ENCODE results near the gene CPNE7. TPM values are rescaled to one million over a fixed set of nuclear protein-coding genes. Genes with fewer than 3 reads are reported as not detected.

CPNE7 gene
- total and polyA plus RNA-seq, 2 donors (not counting 1 experiment from before 2014, with no cell fraction given): 0.51 to 0.76 TPM

DNA sequence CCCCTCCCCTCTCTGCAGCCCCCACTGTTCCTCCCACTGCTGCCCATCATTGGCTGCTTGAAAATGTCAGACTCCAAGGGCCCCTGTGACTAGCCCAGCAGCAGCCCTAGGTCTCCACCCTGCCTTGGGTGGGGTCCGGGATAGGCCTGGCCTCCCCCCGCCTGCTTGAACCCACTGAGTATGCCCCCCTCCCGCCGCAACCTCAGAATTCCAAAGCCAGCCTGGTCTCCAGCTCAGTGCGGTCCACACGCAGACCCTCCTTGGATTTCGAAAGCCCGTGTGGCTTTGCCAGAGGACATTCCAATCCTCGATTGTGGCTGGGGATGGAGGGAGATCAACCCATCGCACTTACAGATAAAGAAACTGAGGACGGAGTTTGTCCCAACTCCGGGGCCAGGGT lies 44.3 kb downstream of the CPNE7 start:
- no peak overlapping the region for H3K9ac ChIP-seq (ENCODE audit: low read length)
- ATAC-seq (ENCODE audit: low read depth): no peak
- H3K4me1 ChIP-seq (ENCODE audit: control insufficient read depth in 2 of 2, insufficient read depth in 2 of 2, low read length in 2 of 2): peaks cover 0 to 8% of the 10 kb centered on the region in 2 donors
- H3K4me3 ChIP-seq (ENCODE audit: control extremely low read depth in 1 of 5, extremely low read depth in 1 of 5, insufficient read depth in 1 of 5, low read depth in 2 of 5, low read length in 4 of 5): no peak overlapping the region
- ChIA-PET CTCF (no interaction called here), POLR2A (no interaction called here)
- intact Hi-C loops (cut with micrococcal nuclease): no loop called here
- TF ChIP-seq EZH2 (IDR thresholded peaks at IDR 0.05; ENCODE audit: borderline replicate concordance, insufficient read depth, low read depth, low read length, poor library complexity, severe bottlenecking): no peak
- TF ChIP-seq, protein P1, sequence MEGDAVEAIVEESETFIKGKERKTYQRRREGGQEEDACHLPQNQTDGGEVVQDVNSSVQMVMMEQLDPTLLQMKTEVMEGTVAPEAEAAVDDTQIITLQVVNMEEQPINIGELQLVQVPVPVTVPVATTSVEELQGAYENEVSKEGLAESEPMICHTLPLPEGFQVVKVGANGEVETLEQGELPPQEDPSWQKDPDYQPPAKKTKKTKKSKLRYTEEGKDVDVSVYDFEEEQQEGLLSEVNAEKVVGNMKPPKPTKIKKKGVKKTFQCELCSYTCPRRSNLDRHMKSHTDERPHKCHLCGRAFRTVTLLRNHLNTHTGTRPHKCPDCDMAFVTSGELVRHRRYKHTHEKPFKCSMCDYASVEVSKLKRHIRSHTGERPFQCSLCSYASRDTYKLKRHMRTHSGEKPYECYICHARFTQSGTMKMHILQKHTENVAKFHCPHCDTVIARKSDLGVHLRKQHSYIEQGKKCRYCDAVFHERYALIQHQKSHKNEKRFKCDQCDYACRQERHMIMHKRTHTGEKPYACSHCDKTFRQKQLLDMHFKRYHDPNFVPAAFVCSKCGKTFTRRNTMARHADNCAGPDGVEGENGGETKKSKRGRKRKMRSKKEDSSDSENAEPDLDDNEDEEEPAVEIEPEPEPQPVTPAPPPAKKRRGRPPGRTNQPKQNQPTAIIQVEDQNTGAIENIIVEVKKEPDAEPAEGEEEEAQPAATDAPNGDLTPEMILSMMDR (IDR thresholded peaks at IDR 0.05): no peak
- Mint-ChIP-seq H3K4me1 (peaks cover 9% of the 10 kb centered on the region), H3K27ac (no peak overlapping the region), H3K4me3 (no peak overlapping the region), H3K27me3 (peaks cover 6% of the 10 kb centered on the region), H3K9me3 (ENCODE audit: insufficient read depth) (no peaks in the 10 kb centered on the region)
- no peaks in the 10 kb centered on the region for H3K79me2 ChIP-seq (ENCODE audit: control insufficient read depth, insufficient read depth, low read length)
- no peak for DNase-seq
- H3K9me3 ChIP-seq (ENCODE audit: control extremely low read depth in 1 of 3, control insufficient read depth in 2 of 3, insufficient read depth in 1 of 3, low read length in 2 of 3): peaks cover 0 to 12% (median 0%) of the 10 kb centered on the region in 3 donors
- no peak overlapping the region for H3K4me2 ChIP-seq (replicated peaks; ENCODE audit: low read depth, low read length, poor library complexity, severe bottlenecking)
- H3K27me3 ChIP-seq (replicated peaks in 1 of 4; ENCODE audit: control extremely low read depth in 1 of 4, control insufficient read depth in 3 of 4, insufficient read depth in 4 of 4, low read length in 3 of 4): no peaks in the 10 kb centered on the region
- no peaks in the 10 kb centered on the region for H3K36me3 ChIP-seq (replicated peaks in 1 of 2; ENCODE audit: control extremely low read depth in 1 of 2, control insufficient read depth in 1 of 2, extremely low read depth in 1 of 2, insufficient read depth in 2 of 2, low read length in 1 of 2)
- WGBS (ENCODE audit: insufficient coverage): 93% methylated on average over 12 of the region's 12 CpGs
- H4K20me1 ChIP-seq (ENCODE audit: control insufficient read depth, insufficient read depth, low read length, poor library complexity, severe bottlenecking): no peaks in the 10 kb centered on the region
- no peak overlapping the region for H2AFZ ChIP-seq (ENCODE audit: insufficient read depth, low read depth, low read length, poor library complexity, severe bottlenecking)
- H3K27ac ChIP-seq (ENCODE audit: low read length in 2 of 2): no peak overlapping the region

DNA sequence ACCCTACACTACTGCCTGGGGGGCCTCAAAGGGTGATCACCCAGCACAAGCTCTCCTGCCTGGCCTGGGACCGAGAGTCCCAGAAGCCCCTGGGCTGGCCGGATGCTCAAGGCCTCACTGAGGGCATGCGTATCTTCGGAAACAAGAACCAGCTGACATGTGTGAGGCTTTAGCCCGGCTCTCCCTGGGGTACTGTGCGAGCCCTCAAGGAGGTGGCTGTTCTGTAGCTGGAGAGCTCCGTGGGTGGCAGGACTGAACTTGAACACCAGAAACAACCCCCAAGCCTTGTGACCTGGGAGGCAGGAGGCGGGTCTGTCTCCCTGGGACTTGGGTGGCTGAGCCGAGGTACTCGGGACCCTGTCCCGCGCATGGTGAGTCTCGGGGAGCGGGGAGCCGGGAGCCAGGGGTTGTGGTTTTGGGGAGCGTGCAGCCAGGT lies 44.9 kb downstream of the CPNE7 start:
- H3K9me3 ChIP-seq (ENCODE audit: control extremely low read depth in 1 of 3, control insufficient read depth in 2 of 3, insufficient read depth in 1 of 3, low read length in 2 of 3): peaks cover 0 to 12% (median 0%) of the 10 kb centered on the region in 3 donors
- H3K4me1 ChIP-seq (ENCODE audit: control insufficient read depth in 2 of 2, insufficient read depth in 2 of 2, low read length in 2 of 2): peaks cover 0 to 7% of the 10 kb centered on the region in 2 donors
- intact Hi-C loops (cut with micrococcal nuclease): no loop called here
- 91% methylated on average over 15 of the region's 16 CpGs for WGBS (ENCODE audit: insufficient coverage)
- no peak for ATAC-seq (ENCODE audit: low read depth)
- no peak overlapping the region for H3K4me3 Mint-ChIP-seq
- no peak overlapping the region for H3K27ac ChIP-seq (ENCODE audit: low read length in 2 of 2)
- H3K4me2 ChIP-seq (replicated peaks; ENCODE audit: low read depth, low read length, poor library complexity, severe bottlenecking): no peak overlapping the region
- peaks cover 9% of the 10 kb centered on the region for H3K4me1 Mint-ChIP-seq
- no peaks in the 10 kb centered on the region for H4K20me1 ChIP-seq (ENCODE audit: control insufficient read depth, insufficient read depth, low read length, poor library complexity, severe bottlenecking)
- H3K27me3 ChIP-seq (replicated peaks in 1 of 4; ENCODE audit: control extremely low read depth in 1 of 4, control insufficient read depth in 3 of 4, insufficient read depth in 4 of 4, low read length in 3 of 4): no peaks in the 10 kb centered on the region
- ChIA-PET CTCF (no interaction called here), POLR2A (no interaction called here)
- no peak for TF ChIP-seq EZH2 (IDR thresholded peaks at IDR 0.05; ENCODE audit: borderline replicate concordance, insufficient read depth, low read depth, low read length, poor library complexity, severe bottlenecking)
- TF ChIP-seq, protein P1 (IDR thresholded peaks at IDR 0.05): no peak
- H2AFZ ChIP-seq (ENCODE audit: insufficient read depth, low read depth, low read length, poor library complexity, severe bottlenecking): no peak overlapping the region
- peaks cover 6% of the 10 kb centered on the region for H3K27me3 Mint-ChIP-seq
- H3K4me3 ChIP-seq (ENCODE audit: control extremely low read depth in 1 of 5, extremely low read depth in 1 of 5, insufficient read depth in 1 of 5, low read depth in 2 of 5, low read length in 4 of 5): no peak overlapping the region
- H3K27ac Mint-ChIP-seq: no peak overlapping the region
- no peaks in the 10 kb centered on the region for H3K9me3 Mint-ChIP-seq (ENCODE audit: insufficient read depth)
- H3K9ac ChIP-seq (ENCODE audit: low read length): no peak overlapping the region
- no peaks in the 10 kb centered on the region for H3K79me2 ChIP-seq (ENCODE audit: control insufficient read depth, insufficient read depth, low read length)
- DNase-seq: no peak
- H3K36me3 ChIP-seq (replicated peaks in 1 of 2; ENCODE audit: control extremely low read depth in 1 of 2, control insufficient read depth in 1 of 2, extremely low read depth in 1 of 2, insufficient read depth in 2 of 2, low read length in 1 of 2): no peaks in the 10 kb centered on the region

All from B cell (primary cell).